Mesendoderm (in vitro differentiated cells): ENCODE data around the gene RXRA.
A peak's percentile ranks its signal among the peaks of the same experiment; 100 is the strongest.

ENCODE experiments used
- DNase-seq: peaks from one replicate; pipeline ENCODE4 v3.0.0; 2013
- H2AK5ac ChIP-seq: 2 replicates; pipeline ENCODE4 v1.6.1; 2013; ENCODE audit warnings: low read length, inconsistent platforms
- H2BK120ac ChIP-seq: 2 replicates; pipeline ENCODE4 v1.6.1; 2013; ENCODE audit warnings: low read depth, mild to moderate bottlenecking, low read length, moderate library complexity, mixed read lengths
- H2BK15ac ChIP-seq: replicated peaks from 2 replicates; pipeline ENCODE4 v1.6.1; 2013; ENCODE audit warnings: low read depth, mild to moderate bottlenecking, moderate library complexity
- H2BK5ac ChIP-seq: 2 replicates; pipeline ENCODE4 v1.6.1; 2013; ENCODE audit warnings: low read length, inconsistent platforms
- H3K18ac ChIP-seq: 2 replicates; pipeline ENCODE4 v1.6.1; 2013; ENCODE audit warnings: mild to moderate bottlenecking, low read length, mixed read lengths
- H3K23ac ChIP-seq: one replicate; pipeline ENCODE4 v1.6.1; 2013; ENCODE audit warnings: low read length
- H3K27ac ChIP-seq: 2 replicates; pipeline ENCODE4 v1.5.1; 2013; ENCODE audit warnings: low read depth, mild to moderate bottlenecking, inconsistent platforms, low read length, moderate library complexity
- H3K27me3 ChIP-seq: 2 replicates; pipeline ENCODE4 v1.6.1; 2013; ENCODE audit warnings: low read length, control low read depth, mild to moderate bottlenecking, inconsistent platforms; ENCODE audit not compliant: insufficient read depth, poor library complexity
- H3K36me3 ChIP-seq: 2 replicates; pipeline ENCODE4 v1.6.1; 2013; ENCODE audit warnings: low read length, inconsistent platforms; ENCODE audit not compliant: control insufficient read depth, insufficient read depth
- H3K4ac ChIP-seq: one replicate; pipeline ENCODE4 v1.6.1; 2013; ENCODE audit warnings: low read depth, mild to moderate bottlenecking, low read length, moderate library complexity
- H3K4me1 ChIP-seq: 2 replicates; pipeline ENCODE4 v1.6.1; 2013; ENCODE audit warnings: low read depth, low read length, inconsistent platforms; ENCODE audit not compliant: control insufficient read depth
- H3K4me2 ChIP-seq: 2 replicates; pipeline ENCODE4 v1.6.1; 2013; ENCODE audit warnings: low read length
- H3K4me3 ChIP-seq: 2 replicates; pipeline ENCODE4 v1.5.1; 2013; ENCODE audit warnings: mild to moderate bottlenecking, low read length
- H3K56ac ChIP-seq: one replicate; pipeline ENCODE4 v1.6.1; 2013; ENCODE audit warnings: low read length
- H3K79me1 ChIP-seq: 2 replicates; pipeline ENCODE4 v1.6.1; 2013; ENCODE audit warnings: low read length, inconsistent platforms
- H3K79me2 ChIP-seq: 2 replicates; pipeline ENCODE4 v1.6.1; 2013; ENCODE audit warnings: mild to moderate bottlenecking, low read length; ENCODE audit not compliant: control insufficient read depth, insufficient read depth
- H3K9ac ChIP-seq: 2 replicates; pipeline ENCODE4 v1.6.1; 2013; ENCODE audit warnings: low read length, inconsistent platforms
- H4K5ac ChIP-seq: one replicate; pipeline ENCODE4 v1.6.1; 2013; ENCODE audit warnings: low read length
- H4K8ac ChIP-seq: one replicate; pipeline ENCODE4 v1.6.1; 2013; ENCODE audit warnings: low read depth, mild to moderate bottlenecking, control low read depth, low read length, moderate library complexity
- WGBS: extraction: QIAGEN DNeasy Blood & Tissue Kit; methylation state at CpG from one replicate; pipeline ENCODE4 v1.1.7; 2013; ENCODE audit warnings: low lambda C conversion rate, missing lambda C conversion rate; ENCODE audit not compliant: insufficient coverage; ENCODE audit errors: extremely low coverage; 5-methylcytosine and 5-hydroxymethylcytosine counted together

Gene RXRA

GRCh38 chr9:134327671-134328231, 1.5 kb downstream of the RXRA start:
- H2BK5ac ChIP-seq: no peak overlapping the region
- peak overlapping the region; percentile 74 for H3K9ac ChIP-seq
- no peak overlapping the region for H3K4me2 ChIP-seq
- no peak overlapping the region for H3K18ac ChIP-seq
- no peak overlapping the region for H2AK5ac ChIP-seq
- H3K27me3 ChIP-seq: no peaks in the 10 kb centered on the region
- H3K79me2 ChIP-seq: peaks cover 50% of the 10 kb centered on the region
- DNase-seq: no peak
- H3K56ac ChIP-seq: peak overlapping the region; percentile 83
- H3K79me1 ChIP-seq: peaks cover 12% of the 10 kb centered on the region
- no peaks in the 10 kb centered on the region for H3K36me3 ChIP-seq
- no peak overlapping the region for H3K27ac ChIP-seq
- H4K8ac ChIP-seq: no peak overlapping the region
- no peak overlapping the region for H4K5ac ChIP-seq
- H2BK120ac ChIP-seq: no peak overlapping the region
- H3K4me3 ChIP-seq: no peak overlapping the region
- no peaks in the 10 kb centered on the region for H3K4me1 ChIP-seq
- H3K23ac ChIP-seq: no peak overlapping the region
- WGBS: no CpG with 5 or more reads among the region's 10 CpGs
- H2BK15ac ChIP-seq: no peak overlapping the region
- no peak overlapping the region for H3K4ac ChIP-seq

GRCh38 chr9:134328341-134328840, 2.1 kb downstream of the RXRA start:
- Histone ChIP-seq H3K18ac (no peak overlapping the region), H3K36me3 (no peaks in the 10 kb centered on the region), H4K8ac (no peak overlapping the region), H3K79me1 (peaks cover 15% of the 10 kb centered on the region), H3K27ac (no peak overlapping the region), H2AK5ac (no peak overlapping the region), H3K9ac (peak overlapping the region; percentile 1), H2BK5ac (no peak overlapping the region), H4K5ac (no peak overlapping the region), H3K4me1 (no peaks in the 10 kb centered on the region), H3K79me2 (peaks cover 52% of the 10 kb centered on the region), H2BK15ac (no peak overlapping the region), H3K4me2 (no peak overlapping the region), H3K56ac (peak overlapping the region; percentile 46), H2BK120ac (no peak overlapping the region), H3K4ac (no peak overlapping the region), H3K23ac (no peak overlapping the region), H3K4me3 (no peak overlapping the region), H3K27me3 (no peaks in the 10 kb centered on the region)
- no peak for DNase-seq
- no CpG with 5 or more reads among the region's 16 CpGs for WGBS

GRCh38 chr9:134328841-134329575, 2.8 kb downstream of the RXRA start:
- Histone ChIP-seq H2AK5ac (no peak overlapping the region), H3K36me3 (no peaks in the 10 kb centered on the region), H2BK15ac (no peak overlapping the region), H3K4ac (no peak overlapping the region), H3K27ac (no peak overlapping the region), H3K79me2 (peaks cover 56% of the 10 kb centered on the region), H3K4me3 (no peak overlapping the region), H3K4me2 (no peak overlapping the region), H2BK120ac (no peak overlapping the region), H2BK5ac (no peak overlapping the region), H4K5ac (no peak overlapping the region), H3K27me3 (no peaks in the 10 kb centered on the region), H4K8ac (no peak overlapping the region), H3K56ac (peak overlapping the region; percentile 61), H3K9ac (no peak overlapping the region), H3K23ac (no peak overlapping the region), H3K79me1 (peaks cover 16% of the 10 kb centered on the region), H3K4me1 (no peaks in the 10 kb centered on the region), H3K18ac (no peak overlapping the region)
- DNase-seq: no peak
- no CpG with 5 or more reads among the region's 31 CpGs for WGBS

- peaks cover 19% of the 10 kb centered on the region for H3K79me1 ChIP-seq
- no peak overlapping the region for H3K27ac ChIP-seq
- H2AK5ac ChIP-seq: no peak overlapping the region
- H3K27me3 ChIP-seq: no peaks in the 10 kb centered on the region
- peaks cover 60% of the 10 kb centered on the region for H3K79me2 ChIP-seq
- no peak overlapping the region for H4K5ac ChIP-seq
- no peak for DNase-seq
- WGBS: no CpG with 5 or more reads among the region's 7 CpGs
- no peak overlapping the region for H3K4me3 ChIP-seq
- H3K36me3 ChIP-seq: no peaks in the 10 kb centered on the region
- no peak overlapping the region for H2BK5ac ChIP-seq
- H3K4ac ChIP-seq: no peak overlapping the region
- peak overlapping the region; percentile 61 for H3K56ac ChIP-seq
- H3K18ac ChIP-seq: no peak overlapping the region
- no peak overlapping the region for H3K23ac ChIP-seq
- H4K8ac ChIP-seq: no peak overlapping the region
- H3K4me2 ChIP-seq: no peak overlapping the region
- no peaks in the 10 kb centered on the region for H3K4me1 ChIP-seq
- H2BK15ac ChIP-seq: no peak overlapping the region
- peak overlapping the region; percentile 27 for H3K9ac ChIP-seq
- H2BK120ac ChIP-seq: no peak overlapping the region
Measured at GRCh38 chr9:134329576-134329855, 3.3 kb downstream of the RXRA start.

- Histone ChIP-seq H3K79me1 (peaks cover 23% of the 10 kb centered on the region), H3K36me3 (no peaks in the 10 kb centered on the region), H3K9ac (no peak overlapping the region), H2BK5ac (no peak overlapping the region), H3K79me2 (peaks cover 63% of the 10 kb centered on the region), H3K4me2 (no peak overlapping the region), H3K4me3 (no peak overlapping the region), H3K18ac (no peak overlapping the region), H2AK5ac (no peak overlapping the region), H3K27ac (no peak overlapping the region), H3K4me1 (no peaks in the 10 kb centered on the region), H3K27me3 (no peaks in the 10 kb centered on the region), H3K56ac (no peak overlapping the region), H2BK15ac (no peak overlapping the region), H4K5ac (no peak overlapping the region), H3K4ac (no peak overlapping the region), H2BK120ac (no peak overlapping the region), H4K8ac (no peak overlapping the region), H3K23ac (no peak overlapping the region)
- no CpG with 5 or more reads among the region's 5 CpGs for WGBS
- DNase-seq: no peak
Measured at GRCh38 chr9:134329886-134330285, 3.6 kb downstream of the RXRA start.
